Lower leg skin (tissue), 3 donors: Measurements from ENCODE around the gene KCNA1.

Experiments
- CTCF ChIP-seq, 3 donors: fragments of 450-650 bp; IDR thresholded peaks; one replicate each; pipeline ENCODE4 v1.5.1; 2016; ENCODE audit warnings: antibody characterized with exemption in 3 of 3, mild to moderate bottlenecking in 3 of 3, moderate library complexity in 2 of 3
- POLR2A ChIP-seq, 2 donors: fragments of 450-650 bp; IDR thresholded peaks; one replicate each; pipeline ENCODE4 v1.6.1; 2016 to 2017; ENCODE audit warnings: antibody characterized with exemption in 2 of 2, mild to moderate bottlenecking in 1 of 2, moderate library complexity in 1 of 2

DNA sequence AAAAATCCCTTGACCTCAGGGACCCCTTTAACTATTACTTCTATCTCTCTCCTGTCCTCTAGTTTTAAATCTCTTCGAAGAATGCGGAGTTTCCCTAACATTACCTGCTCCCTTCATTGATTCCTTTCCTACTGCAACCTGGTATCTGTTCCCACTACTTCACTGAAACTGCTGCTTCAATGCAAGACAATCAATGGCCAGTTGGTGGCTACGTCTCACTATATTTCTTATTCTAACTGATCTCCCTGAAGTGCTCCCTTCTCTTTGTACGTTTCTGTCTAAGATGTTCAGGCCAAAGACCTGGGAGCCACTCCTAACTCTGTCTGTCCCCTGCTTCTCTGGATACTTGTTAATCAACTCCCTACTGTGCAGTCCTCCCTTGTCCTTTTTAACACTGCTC is 10.3 kb upstream of the KCNA1 start:
- TF ChIP-seq CTCF (IDR thresholded peaks at IDR 0.05) (no peak), POLR2A (IDR thresholded peaks at IDR 0.05) (no peak)
